T-helper 1 cell treated with Interleukin-12 subunit alpha and Interleukin-12 subunit beta and Interleukin-4 antibody, amounts not matched to agents 30 μg/mL and 1 μg/mL, for 36 hours (primary cell): ENCODE results near the gene MVB12B.
A peak's percentile ranks its signal among the peaks of the same experiment; 100 is the strongest.
"Not testable (repeated sequence)": the region's sequence is repeated elsewhere in the genome, so short reads cannot be mapped to it uniquely, and the experiment has no call there.

Experiments used
- H3K27ac Mint-ChIP-seq: one replicate; pipeline ENCODE4 v1.8.0; 2021; ENCODE audit warnings: mild to moderate bottlenecking, mixed read lengths
- H3K27me3 Mint-ChIP-seq: one replicate; pipeline ENCODE4 v1.8.0; 2021; ENCODE audit warnings: low read depth, mixed read lengths
- H3K36me3 Mint-ChIP-seq: one replicate; pipeline ENCODE4 v1.8.0; 2021; ENCODE audit warnings: low read depth, mixed read lengths
- H3K4me1 Mint-ChIP-seq: one replicate; pipeline ENCODE4 v1.8.0; 2021; ENCODE audit warnings: low read depth, mixed read lengths
- H3K4me3 Mint-ChIP-seq: one replicate; pipeline ENCODE4 v1.8.0; 2021; ENCODE audit warnings: mild to moderate bottlenecking, moderate library complexity, mixed read lengths
- H3K9me3 Mint-ChIP-seq: one replicate; pipeline ENCODE4 v1.8.0; 2021; ENCODE audit warnings: mixed read lengths

MVB12B gene, protein sequence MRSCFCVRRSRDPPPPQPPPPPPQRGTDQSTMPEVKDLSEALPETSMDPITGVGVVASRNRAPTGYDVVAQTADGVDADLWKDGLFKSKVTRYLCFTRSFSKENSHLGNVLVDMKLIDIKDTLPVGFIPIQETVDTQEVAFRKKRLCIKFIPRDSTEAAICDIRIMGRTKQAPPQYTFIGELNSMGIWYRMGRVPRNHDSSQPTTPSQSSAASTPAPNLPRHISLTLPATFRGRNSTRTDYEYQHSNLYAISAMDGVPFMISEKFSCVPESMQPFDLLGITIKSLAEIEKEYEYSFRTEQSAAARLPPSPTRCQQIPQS

DNA sequence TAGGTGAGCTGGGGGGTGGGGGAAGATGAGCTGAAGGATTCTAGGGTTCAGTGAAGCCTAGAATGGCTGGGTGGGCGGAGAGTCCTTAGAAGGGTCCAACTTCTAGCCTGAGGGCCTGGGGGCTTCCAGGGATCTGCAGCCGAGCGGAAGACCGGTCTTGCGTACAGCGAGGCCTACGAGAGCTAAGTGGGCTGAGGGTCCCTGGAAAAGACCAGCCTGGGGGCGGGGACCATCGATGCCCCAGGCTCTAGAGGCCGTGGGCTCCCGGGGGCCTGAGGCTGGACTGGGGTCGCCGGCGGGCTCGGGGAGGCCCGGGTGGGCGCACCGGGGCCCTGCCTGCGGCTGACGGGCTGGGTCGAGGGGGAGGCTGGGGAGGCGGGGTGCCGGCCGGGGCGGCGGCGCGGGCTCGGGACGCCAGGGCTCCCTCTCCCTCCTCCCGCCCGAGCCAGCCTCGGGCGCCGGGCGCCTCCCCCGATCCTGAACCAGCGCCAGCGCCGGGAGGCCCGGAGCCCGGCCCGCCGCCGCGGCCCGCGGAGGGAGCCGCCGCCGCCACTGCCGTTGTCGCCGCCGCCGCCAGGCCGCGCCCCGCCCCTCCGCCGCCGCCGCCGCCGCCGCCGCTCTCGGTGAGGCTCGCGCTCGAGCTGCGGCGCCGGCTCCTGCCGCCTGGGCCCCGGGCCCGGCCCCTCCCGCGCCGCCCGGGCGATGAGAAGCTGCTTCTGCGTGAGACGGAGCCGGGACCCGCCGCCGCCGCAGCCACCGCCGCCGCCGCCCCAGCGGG, at the start of gene MVB12B:
MVB12B (plus strand) TSS at position 602 of the 778 bp plus-strand sequence; CDS start at position 703, 101 bp downstream.
- Mint-ChIP-seq H3K4me3 (peak within 1 kb of the TSS; percentile 80), H3K9me3 (peaks cover 12% of the 10 kb centered on the region), H3K4me1 (peaks cover 19% of the 10 kb centered on the region), H3K36me3 (peaks cover 6% of the 10 kb centered on the region), H3K27me3 (peaks cover 38% of the 10 kb centered on the region), H3K27ac (peak within 1 kb of the TSS; percentile 64)

DNA sequence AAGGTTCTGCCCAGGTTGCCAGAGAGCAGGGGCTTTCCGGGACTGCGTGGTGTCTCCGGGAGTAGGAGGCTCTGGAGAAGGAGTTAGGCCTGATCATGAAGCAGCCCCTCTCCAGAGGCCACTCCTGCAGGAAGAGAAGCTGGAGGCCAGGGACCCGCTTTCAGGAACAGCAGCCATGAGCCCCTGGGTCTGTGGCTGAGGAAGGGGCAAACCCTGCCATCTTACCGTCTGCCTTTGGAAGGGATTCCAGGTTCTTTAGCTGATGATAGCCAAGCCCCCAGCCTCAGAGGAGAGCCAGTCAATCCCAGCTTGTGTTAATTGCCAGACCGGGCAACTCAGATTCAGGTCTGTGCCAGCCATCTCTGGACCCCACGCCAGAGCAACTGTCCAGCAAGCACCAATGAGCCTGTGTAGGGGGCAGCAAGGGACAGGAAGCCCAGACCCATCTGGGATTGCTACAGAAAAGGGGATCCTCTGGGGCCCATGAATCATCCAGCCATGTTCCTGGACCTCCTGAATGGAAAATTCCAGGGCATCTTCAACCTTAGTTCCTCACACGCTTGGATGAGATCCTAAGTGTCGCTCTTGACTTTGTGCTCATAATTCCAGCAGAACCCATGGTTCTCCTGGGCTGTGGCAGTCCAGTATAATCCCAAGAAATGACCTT, 42.7 kb upstream of the MVB12B start:
- H3K27ac Mint-ChIP-seq = no peak overlapping the region
- no peaks in the 10 kb centered on the region for H3K36me3 Mint-ChIP-seq
- H3K4me3 Mint-ChIP-seq = no peak overlapping the region
- H3K9me3 Mint-ChIP-seq = no peaks in the 10 kb centered on the region
- peaks cover 26% of the 10 kb centered on the region for H3K27me3 Mint-ChIP-seq
- no peaks in the 10 kb centered on the region for H3K4me1 Mint-ChIP-seq

DNA sequence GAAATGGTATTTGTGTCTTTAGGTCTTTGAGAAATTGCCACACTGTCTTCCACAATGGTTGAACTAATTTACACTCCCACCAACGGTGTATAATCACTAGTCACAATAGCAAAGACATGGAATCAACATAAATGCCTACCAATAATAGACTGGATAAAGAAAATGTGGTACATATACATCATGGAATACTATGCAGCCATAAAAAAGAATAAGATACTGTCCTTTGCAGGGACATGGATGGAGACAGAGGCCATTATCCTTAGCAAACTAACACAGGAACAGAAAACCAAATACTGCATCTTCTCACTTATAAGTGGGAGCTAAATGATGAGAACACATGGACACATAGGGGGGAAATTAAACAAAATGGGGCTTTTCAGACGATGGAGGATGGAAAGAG, 41.0 kb upstream of the MVB12B start:
- H3K27me3 Mint-ChIP-seq = peaks cover 14% of the 10 kb centered on the region
- not testable (repeated sequence) for H3K4me3 Mint-ChIP-seq, H3K9me3 Mint-ChIP-seq, H3K36me3 Mint-ChIP-seq, H3K27ac Mint-ChIP-seq, H3K4me1 Mint-ChIP-seq

DNA sequence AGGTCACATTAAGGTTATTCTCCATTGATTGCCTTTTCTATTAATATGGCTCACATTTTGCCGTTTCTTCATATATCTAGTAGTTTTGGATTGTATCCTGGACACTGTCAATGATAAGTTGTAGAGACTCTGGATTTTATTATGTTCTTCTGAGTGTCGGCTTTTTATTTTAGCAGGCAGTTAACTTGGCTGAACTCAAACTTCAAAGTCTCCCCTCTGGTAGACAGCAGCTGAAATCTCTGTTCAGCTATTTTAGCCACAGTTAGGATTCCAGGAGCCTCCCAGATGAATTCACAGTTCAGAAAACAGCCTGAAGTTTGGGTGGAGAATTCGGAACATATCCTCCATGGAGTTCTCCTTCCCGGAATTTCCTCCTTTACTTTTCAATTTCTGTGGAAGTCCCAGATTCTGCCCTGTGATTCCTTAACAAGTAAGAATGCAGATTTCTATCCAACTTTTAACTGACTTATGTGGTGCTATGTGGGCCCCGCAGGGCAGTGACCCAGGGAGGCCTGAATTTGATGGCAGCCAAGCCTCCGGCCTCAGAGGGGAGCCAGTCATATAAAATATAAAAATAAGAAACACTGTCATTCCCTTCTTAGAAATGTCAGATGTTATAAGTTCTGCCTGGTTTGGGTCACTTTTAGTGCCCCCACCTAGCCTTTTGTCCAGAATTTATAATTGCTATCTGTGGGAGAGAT, 39.3 kb upstream of the MVB12B start:
- no peaks in the 10 kb centered on the region for H3K36me3 Mint-ChIP-seq
- no peaks in the 10 kb centered on the region for H3K9me3 Mint-ChIP-seq
- H3K27ac Mint-ChIP-seq = no peak overlapping the region
- no peak overlapping the region for H3K4me3 Mint-ChIP-seq
- H3K4me1 Mint-ChIP-seq = no peaks in the 10 kb centered on the region
- H3K27me3 Mint-ChIP-seq = peaks cover 15% of the 10 kb centered on the region

DNA sequence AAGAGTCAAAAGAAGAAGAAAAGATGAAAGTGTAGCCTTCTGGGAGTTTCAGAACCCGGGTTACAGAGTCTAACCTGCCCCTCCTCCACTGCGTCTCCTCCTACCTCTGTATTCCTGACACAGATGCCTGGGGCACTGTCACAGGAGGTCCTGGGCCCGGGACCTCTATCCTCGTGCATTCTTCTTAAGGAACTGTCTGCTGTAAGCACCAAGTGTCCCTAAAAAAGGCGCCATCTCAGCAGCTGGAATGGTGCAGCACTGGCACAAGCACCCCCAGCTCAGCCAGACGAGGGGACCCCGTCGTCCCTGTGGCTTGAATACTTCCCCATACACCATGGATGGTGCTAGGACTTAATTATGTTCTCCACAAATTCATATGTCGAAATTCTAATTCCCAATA, 35.8 kb upstream of the MVB12B start:
- H3K27ac Mint-ChIP-seq = no peak overlapping the region
- no peak overlapping the region for H3K4me3 Mint-ChIP-seq
- H3K9me3 Mint-ChIP-seq = no peaks in the 10 kb centered on the region
- H3K36me3 Mint-ChIP-seq = no peaks in the 10 kb centered on the region
- no peaks in the 10 kb centered on the region for H3K4me1 Mint-ChIP-seq
- H3K27me3 Mint-ChIP-seq = peaks cover 11% of the 10 kb centered on the region

DNA sequence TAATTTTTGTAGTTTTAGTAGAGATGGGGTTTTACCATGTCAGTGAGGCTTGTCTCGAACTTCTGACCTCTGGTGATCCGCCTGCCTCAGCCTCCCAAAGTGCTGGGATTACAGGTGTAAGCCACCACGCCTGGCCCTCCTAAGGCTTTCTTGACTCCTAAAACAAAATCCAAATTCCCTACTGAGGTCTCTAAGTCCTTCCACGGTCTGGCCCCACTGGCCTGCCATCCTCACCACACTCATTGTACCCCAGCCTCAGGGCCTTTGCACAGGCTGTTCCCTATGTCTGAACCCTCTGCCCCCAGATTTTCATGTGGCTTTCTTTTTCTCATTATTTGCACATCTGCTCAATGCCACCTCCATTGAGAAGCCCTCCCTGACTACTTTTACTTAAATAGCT, 34.7 kb upstream of the MVB12B start:
- Mint-ChIP-seq H3K4me3 (no peak overlapping the region), H3K4me1 (no peaks in the 10 kb centered on the region)

DNA sequence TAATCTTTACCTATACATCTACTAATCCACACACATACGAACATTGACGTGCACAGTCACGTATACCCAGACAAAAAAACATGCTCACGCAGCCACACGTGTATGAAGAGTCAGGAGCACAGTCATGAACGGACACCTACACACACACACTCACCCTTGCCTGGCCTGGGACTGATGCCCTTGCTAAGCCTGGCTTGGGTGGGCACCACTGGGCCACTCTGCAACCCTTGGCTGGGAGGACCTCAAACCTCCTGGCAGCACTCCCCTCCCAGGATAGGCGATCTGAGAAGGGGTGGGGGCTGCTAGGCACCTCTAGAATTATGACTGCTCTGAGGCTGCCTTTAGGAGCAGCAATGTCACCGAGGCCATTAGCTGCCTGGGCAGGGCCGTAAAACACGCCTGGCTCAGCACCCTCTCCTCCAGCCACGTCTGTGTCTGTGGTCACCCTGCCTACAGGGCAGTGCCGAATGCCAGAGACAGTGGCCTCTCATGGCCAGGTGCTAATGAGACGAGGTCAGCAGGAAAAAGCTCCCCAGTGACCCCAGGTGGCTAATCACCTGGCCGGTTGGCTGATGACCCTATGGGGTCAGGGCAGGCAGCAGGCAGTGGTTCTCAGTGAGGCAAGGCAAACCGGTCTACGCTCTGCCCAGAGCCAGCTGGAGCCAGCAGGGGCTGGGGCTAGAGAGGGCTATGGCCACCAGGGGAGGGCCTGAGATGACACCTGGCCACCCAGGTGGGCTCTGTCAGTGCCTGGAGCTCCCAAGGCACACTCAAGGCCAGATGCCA, 33.7 kb upstream of the MVB12B start:
- no peaks in the 10 kb centered on the region for H3K9me3 Mint-ChIP-seq
- no peaks in the 10 kb centered on the region for H3K36me3 Mint-ChIP-seq
- no peak overlapping the region for H3K27ac Mint-ChIP-seq
- H3K4me3 Mint-ChIP-seq = no peak overlapping the region
- H3K27me3 Mint-ChIP-seq = peaks cover 14% of the 10 kb centered on the region
- H3K4me1 Mint-ChIP-seq = no peaks in the 10 kb centered on the region

More for the DNA sequence above, 34.7 kb upstream of the MVB12B start:
- H3K36me3 Mint-ChIP-seq = no peaks in the 10 kb centered on the region
- H3K27ac Mint-ChIP-seq = no peak overlapping the region
- H3K27me3 Mint-ChIP-seq = peaks cover 14% of the 10 kb centered on the region
- H3K9me3 Mint-ChIP-seq = no peaks in the 10 kb centered on the region

DNA sequence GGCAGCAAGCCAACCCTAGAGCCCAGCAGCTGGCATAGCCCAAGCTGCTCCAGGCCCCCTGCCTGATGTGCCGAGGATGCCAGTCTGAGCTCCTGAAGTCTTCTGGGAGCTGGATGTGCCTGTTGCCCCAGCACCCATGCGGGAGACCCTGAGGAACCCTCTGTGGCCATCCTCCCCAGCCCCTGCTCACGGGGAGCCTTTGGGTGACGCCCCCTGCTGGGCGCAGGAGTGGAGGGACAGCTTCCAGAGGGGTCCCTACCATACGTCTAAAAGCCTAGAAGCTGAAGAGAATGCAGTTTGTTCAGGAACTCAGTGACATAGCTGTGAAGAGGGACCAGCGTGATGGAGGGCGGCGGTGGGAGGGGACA, 33.1 kb upstream of the MVB12B start:
- Mint-ChIP-seq H3K36me3 (no peaks in the 10 kb centered on the region), H3K27me3 (peaks cover 14% of the 10 kb centered on the region)

DNA sequence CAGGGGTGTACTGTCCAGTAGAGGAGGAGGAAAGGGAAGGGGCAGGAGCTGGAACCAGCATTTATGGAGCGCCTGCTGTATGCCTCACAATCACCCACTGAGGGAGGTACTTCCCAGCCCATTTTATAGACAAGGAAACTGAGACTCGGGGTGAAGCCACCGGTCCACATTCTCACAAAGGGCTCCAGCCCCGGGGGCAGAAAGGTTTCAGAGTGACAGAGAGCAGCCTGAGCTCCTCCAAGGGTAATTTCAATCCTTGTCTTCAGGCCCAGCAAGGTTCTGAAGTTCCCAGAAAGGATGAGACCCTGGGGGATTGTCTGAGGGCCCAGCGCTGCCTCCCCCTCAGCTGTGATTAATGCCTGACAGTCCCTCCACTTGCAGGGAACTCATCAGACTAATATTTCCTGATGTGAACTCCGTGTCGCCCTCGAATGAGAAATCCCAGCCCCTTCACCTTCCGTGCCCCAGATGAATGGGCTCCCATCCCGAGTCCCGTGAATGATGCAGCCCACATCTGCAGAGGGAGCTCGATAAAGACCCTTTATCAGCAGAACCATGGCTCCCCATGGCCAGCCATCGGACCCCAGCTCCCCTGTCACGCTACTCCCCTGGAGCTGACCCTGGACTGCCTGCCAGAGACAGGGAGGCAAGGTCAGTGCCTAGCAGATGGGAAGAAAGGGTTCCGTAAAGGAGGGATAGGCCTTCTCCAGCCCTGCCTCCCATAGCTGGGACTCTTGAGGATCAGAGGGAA, 32.1 kb upstream of the MVB12B start:
- no peak overlapping the region for H3K27ac Mint-ChIP-seq
- H3K4me1 Mint-ChIP-seq = no peaks in the 10 kb centered on the region
- peaks cover 13% of the 10 kb centered on the region for H3K27me3 Mint-ChIP-seq
- H3K9me3 Mint-ChIP-seq = no peaks in the 10 kb centered on the region
- no peak overlapping the region for H3K4me3 Mint-ChIP-seq
- no peaks in the 10 kb centered on the region for H3K36me3 Mint-ChIP-seq

More for the DNA sequence above, 33.1 kb upstream of the MVB12B start:
- H3K4me3 Mint-ChIP-seq = no peak overlapping the region
- H3K27ac Mint-ChIP-seq = no peak overlapping the region
- H3K4me1 Mint-ChIP-seq = no peaks in the 10 kb centered on the region
- no peaks in the 10 kb centered on the region for H3K9me3 Mint-ChIP-seq

DNA sequence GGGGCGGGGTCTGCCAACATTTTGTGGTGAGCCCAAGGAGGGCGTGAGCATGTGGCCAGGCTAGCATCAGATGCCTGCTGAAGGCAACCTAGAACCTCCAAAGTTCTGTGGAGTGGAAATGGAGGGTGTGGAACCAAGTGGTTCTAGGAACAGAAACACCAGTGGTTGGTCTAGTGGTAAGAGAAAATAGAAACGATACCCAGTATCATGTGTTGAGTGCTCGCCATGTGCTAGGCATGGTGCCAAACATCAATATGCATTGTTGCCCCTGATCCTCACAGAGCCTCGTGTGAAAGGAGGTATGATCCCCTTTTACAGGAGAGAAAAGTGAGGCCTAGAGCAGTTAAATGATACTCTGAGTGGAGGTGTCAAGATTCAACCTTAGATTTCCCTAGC, 31.5 kb upstream of the MVB12B start:
- Mint-ChIP-seq H3K27me3 (peaks cover 15% of the 10 kb centered on the region), H3K27ac (no peak overlapping the region), H3K36me3 (no peaks in the 10 kb centered on the region), H3K4me1 (no peaks in the 10 kb centered on the region), H3K4me3 (no peak overlapping the region), H3K9me3 (no peaks in the 10 kb centered on the region)

DNA sequence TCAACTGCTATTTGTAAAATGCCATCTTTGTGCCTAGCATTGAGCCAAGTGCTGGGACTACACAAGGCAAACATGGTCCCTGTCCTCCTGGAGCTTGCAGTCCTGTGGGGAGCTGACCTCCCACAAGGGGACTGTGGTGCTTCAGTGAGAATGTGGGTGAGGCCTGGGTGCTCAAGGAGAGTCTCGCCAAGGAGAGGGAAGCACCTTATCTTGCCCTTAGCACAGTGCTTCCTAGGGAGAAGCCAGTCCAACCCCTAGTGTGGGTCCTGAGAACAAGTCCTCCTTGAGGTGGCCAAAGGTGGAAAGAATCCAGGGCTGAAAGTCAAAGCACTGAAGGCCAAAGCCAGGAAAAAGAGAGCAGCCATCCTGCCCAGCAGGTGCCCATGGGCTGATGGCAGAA, 31.1 kb upstream of the MVB12B start:
- H3K36me3 Mint-ChIP-seq = no peaks in the 10 kb centered on the region
- no peaks in the 10 kb centered on the region for H3K4me1 Mint-ChIP-seq
- no peaks in the 10 kb centered on the region for H3K9me3 Mint-ChIP-seq
- no peak overlapping the region for H3K4me3 Mint-ChIP-seq
- H3K27me3 Mint-ChIP-seq = peaks cover 15% of the 10 kb centered on the region
- H3K27ac Mint-ChIP-seq = no peak overlapping the region

DNA sequence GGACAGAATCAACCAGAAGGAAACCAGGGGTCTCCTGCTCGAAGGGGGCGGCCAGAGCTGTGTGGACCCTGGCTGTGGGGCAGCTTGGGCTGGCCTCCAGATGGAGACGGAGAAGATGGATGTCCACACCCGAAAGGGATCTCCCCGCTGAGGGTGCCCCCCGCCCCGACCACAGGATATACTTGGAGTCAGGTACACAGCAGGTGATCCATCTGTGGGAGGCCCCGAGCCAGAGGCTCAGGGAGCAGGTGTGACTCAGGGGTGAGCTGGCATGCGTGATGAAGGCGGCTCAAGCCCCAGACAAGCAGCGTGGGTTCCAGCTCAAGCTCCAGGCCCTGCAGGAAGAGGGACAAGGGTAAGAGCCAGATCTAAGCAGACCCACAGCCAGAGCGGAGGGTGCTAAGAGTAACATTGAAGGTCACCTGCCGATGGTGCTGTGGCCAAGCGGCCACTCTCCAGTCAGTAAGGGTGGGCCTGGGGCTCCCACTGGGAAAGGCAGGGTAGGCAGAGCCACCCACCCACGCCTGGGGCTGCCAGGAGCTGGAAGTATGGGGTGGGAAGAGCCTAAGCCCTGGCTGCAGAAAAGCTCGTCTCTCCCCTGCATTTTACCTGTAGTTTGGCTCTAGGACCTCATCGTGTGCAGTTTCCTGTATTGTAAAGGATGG, 30.6 kb upstream of the MVB12B start:
- H3K4me1 Mint-ChIP-seq = no peaks in the 10 kb centered on the region
- H3K27me3 Mint-ChIP-seq = peaks cover 15% of the 10 kb centered on the region
- H3K36me3 Mint-ChIP-seq = no peaks in the 10 kb centered on the region
- H3K9me3 Mint-ChIP-seq = no peaks in the 10 kb centered on the region
- no peak overlapping the region for H3K4me3 Mint-ChIP-seq
- no peak overlapping the region for H3K27ac Mint-ChIP-seq

DNA sequence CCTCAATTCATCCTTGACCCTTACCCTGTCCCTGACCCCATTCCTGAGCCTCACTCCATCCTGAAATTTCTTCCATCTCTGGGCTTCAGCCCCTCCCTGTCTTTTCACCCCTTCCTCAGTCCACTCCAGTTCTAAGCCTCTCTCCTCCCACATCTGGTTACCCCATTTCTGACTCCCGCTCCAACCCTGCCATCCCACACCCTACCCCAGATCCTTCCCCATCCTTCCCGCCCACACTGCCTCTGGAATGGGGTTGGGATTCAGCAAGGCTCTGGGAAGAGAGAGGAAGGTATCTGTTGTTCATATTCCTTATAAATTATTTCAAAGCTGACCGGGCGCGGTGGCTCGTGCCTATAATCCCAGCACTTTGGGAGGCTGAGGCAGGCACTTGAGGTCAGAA, 29.9 kb upstream of the MVB12B start:
- no peaks in the 10 kb centered on the region for H3K4me1 Mint-ChIP-seq
- no peaks in the 10 kb centered on the region for H3K9me3 Mint-ChIP-seq
- no peaks in the 10 kb centered on the region for H3K36me3 Mint-ChIP-seq
- H3K27me3 Mint-ChIP-seq = peaks cover 10% of the 10 kb centered on the region
- no peak overlapping the region for H3K27ac Mint-ChIP-seq
- no peak overlapping the region for H3K4me3 Mint-ChIP-seq
